Activated naive CD4-positive, alpha-beta T cell treated with anti-CD3 and anti-CD28 coated beads for 36 hours (primary cell): ENCODE results near the gene GABRG3. TPM values are rescaled to one million over a fixed set of nuclear protein-coding genes. Genes with fewer than 3 reads are reported as not detected.

Experiments used
- CTCF ChIA-PET: fragments of 350-600 bp; sonication (Branson Sonifier 250); formaldehyde crosslinking; loops from one replicate; lab custom pipeline; 2021; ENCODE audit warnings: antibody characterized with exemption; lab: Charles Lee
- DNase-seq: peaks from one replicate; pipeline ENCODE4 v3.0.0-alpha.2; 2020
- H3K27ac Mint-ChIP-seq: one replicate; pipeline ENCODE4 v1.8.0; 2021; ENCODE audit warnings: mild to moderate bottlenecking, mixed read lengths
- H3K27me3 Mint-ChIP-seq: one replicate; pipeline ENCODE4 v1.8.0; 2021; ENCODE audit warnings: low read depth, mixed read lengths
- H3K36me3 Mint-ChIP-seq: one replicate; pipeline ENCODE4 v1.8.0; 2021; ENCODE audit warnings: low read depth, mixed read lengths
- H3K4me1 Mint-ChIP-seq: one replicate; pipeline ENCODE4 v1.8.0; 2021; ENCODE audit warnings: low read depth, mixed read lengths
- H3K4me3 Mint-ChIP-seq: one replicate; pipeline ENCODE4 v1.8.0; 2021; ENCODE audit warnings: mild to moderate bottlenecking, moderate library complexity, mixed read lengths
- H3K9me3 Mint-ChIP-seq: one replicate; pipeline ENCODE4 v1.8.0; 2021; ENCODE audit warnings: mixed read lengths
- intact Hi-C: fragments of 100-400 bp; cut with micrococcal nuclease; formaldehyde crosslinking; loops from one replicate; pipeline ENCODE4 v1.15.1; 2023
- total RNA-seq, 2 experiments: library from RNA; stranded (reverse); gene quantifications; one replicate each; pipeline ENCODE4 v1.2.3, GENCODE V29; 2021

GABRG3 gene
- total RNA-seq, 2 experiments from 2014 or later: not detected

DNA sequence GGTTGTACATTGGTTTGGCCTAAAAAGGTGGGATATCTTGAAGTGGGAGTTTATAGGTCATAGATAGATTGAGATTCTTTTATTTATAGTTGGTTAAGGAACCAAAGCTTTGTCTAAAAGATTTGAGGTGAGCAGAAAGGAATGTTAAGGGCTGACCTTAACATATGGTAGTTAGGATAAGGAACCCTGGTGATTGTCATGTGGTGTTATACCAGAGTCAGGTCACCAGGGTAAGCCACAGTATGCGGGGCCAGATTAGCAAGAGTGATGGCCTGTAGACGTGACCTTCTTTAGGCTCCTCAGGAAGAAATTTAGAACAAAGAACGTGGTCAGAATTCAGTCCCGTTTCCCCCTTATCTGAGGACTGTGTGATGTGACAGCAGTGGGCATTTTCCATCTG lies 249.2 kb downstream of the GABRG3 start:
- intact Hi-C loops: no loop called here

DNA sequence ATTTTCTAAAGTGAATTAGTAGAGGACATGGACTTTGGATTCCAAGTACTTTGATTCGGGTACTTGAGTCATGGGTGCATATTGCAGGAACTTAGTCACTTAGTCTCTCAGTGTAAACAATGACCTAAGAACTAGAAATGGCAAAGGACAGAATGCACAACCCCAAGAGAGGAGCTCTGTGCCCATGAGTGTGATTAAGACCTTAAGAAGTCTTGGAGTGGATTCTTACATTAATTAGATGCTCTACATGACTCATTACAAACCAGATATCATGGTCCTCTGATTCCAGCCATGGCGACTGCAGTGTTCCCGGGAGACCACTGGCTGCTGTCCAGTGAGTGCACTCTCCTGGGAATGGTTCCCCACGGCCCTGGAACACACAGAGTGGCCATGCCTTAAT lies 251.5 kb downstream of the GABRG3 start:
- peaks cover 4% of the 10 kb centered on the region for H3K9me3 Mint-ChIP-seq
- no peak overlapping the region for H3K27ac Mint-ChIP-seq
- H3K27me3 Mint-ChIP-seq: no peaks in the 10 kb centered on the region
- no peak for DNase-seq
- H3K4me3 Mint-ChIP-seq: no peak overlapping the region
- H3K4me1 Mint-ChIP-seq: no peaks in the 10 kb centered on the region
- no peaks in the 10 kb centered on the region for H3K36me3 Mint-ChIP-seq
- CTCF ChIA-PET: no interaction called here
- intact Hi-C loops: no loop called here

More for the DNA sequence above, 249.2 kb downstream of the GABRG3 start:
- H3K27me3 Mint-ChIP-seq: no peaks in the 10 kb centered on the region
- H3K27ac Mint-ChIP-seq: no peak overlapping the region
- no peak for DNase-seq
- no peaks in the 10 kb centered on the region for H3K4me1 Mint-ChIP-seq
- no peaks in the 10 kb centered on the region for H3K36me3 Mint-ChIP-seq
- no peak overlapping the region for H3K4me3 Mint-ChIP-seq
- H3K9me3 Mint-ChIP-seq: peaks cover 2% of the 10 kb centered on the region
- CTCF ChIA-PET: no interaction called here

DNA sequence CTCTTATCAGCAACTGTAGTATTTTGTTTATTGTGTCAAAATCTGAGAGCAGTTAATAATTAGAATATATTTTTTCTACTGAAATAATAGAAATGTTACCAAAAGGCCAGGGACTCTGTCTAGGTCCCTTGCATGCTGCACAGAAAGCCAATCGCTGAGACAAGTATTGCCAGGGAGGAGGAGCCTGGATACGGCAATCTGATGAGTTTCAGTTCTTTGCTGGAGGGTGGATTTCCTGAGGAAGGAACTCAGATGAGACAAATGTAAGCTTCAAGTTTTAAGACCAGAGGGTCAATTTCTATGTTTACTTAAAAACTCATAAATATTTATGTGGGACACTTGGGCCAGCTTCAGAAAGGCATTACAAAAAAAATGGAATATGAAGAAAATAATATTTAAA lies 252.2 kb downstream of the GABRG3 start:
- peaks cover 3% of the 10 kb centered on the region for H3K9me3 Mint-ChIP-seq
- no peak for DNase-seq
- H3K27me3 Mint-ChIP-seq: no peaks in the 10 kb centered on the region
- CTCF ChIA-PET: no interaction called here
- no peaks in the 10 kb centered on the region for H3K36me3 Mint-ChIP-seq
- no peak overlapping the region for H3K4me3 Mint-ChIP-seq
- H3K27ac Mint-ChIP-seq: no peak overlapping the region
- no peaks in the 10 kb centered on the region for H3K4me1 Mint-ChIP-seq
- intact Hi-C loops: no loop called here

DNA sequence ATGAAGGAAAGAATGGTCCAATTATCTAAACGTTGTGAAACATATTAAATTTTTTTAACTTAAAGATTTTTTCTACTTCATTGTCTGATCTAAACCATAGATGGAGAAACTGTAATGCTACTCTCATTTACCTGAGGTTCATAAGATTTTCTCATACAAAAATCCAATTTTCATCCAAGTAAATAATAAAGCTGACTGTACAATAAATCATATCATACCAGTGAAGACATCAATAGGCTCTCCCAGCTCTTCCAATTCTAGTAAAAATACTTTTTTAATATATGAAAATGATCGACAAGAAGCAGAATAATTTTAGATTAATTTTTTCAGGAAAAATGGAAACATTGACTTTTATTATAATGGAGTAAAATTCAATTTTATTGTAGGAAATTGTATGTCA lies 260.8 kb downstream of the GABRG3 start:
- Mint-ChIP-seq H3K9me3 (no peaks in the 10 kb centered on the region), H3K4me3 (no peak overlapping the region), H3K36me3 (no peaks in the 10 kb centered on the region), H3K27ac (no peak overlapping the region), H3K27me3 (no peaks in the 10 kb centered on the region), H3K4me1 (no peaks in the 10 kb centered on the region)
- no peak for DNase-seq
- CTCF ChIA-PET: no interaction called here
- intact Hi-C loops: loop anchor here (10.0 kb wide), 1 partner anchor 57 kb away; no protein-coding TSS in a partner anchor

DNA sequence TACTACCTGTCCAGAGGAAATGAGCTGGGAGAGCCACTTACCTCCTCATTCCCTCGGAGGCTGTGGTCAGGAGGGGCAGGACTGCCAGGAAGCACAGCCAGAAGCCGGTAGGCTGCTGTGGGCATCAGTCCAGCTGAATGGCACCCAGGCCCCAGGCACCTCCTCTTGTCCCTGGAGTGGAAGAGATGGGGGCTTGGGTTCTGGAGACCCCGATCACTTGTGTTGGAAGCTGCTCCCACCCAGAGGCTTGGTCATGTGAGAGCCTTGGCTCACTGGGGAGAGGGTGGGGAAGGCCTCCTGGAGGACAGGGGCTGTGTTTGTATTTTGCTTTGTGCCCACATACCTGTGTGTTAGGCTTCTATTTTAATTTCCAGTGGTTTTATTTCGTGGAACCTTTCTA lies 261.9 kb downstream of the GABRG3 start:
- CTCF ChIA-PET: no interaction called here
- no peaks in the 10 kb centered on the region for H3K36me3 Mint-ChIP-seq

DNA sequence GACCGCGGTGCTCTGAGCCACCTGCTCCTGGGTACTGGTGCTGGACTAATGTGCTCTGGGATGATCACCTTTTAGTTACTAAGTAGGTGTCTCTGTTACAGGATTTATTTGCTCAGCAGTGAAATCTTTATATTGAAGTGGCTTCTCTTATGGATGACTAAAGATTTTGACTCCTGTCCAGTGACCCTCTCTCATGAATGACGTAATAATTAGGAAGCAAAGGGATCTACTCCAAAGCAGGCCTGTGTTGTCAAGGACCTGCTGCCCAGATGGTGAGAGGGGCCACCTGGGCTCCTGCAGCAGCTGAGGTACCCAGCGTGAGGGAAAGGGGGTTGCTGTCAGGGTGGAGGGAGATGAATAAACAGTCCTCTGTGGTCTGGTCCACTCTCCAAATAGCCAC lies 263.6 kb downstream of the GABRG3 start:
- no peaks in the 10 kb centered on the region for H3K27me3 Mint-ChIP-seq
- no peak for DNase-seq
- no peaks in the 10 kb centered on the region for H3K9me3 Mint-ChIP-seq
- CTCF ChIA-PET: no interaction called here
- no peak overlapping the region for H3K4me3 Mint-ChIP-seq
- H3K27ac Mint-ChIP-seq: no peak overlapping the region
- H3K36me3 Mint-ChIP-seq: no peaks in the 10 kb centered on the region
- intact Hi-C loops: loop anchor here (10.0 kb wide), 1 partner anchor 60 kb away; no protein-coding TSS in a partner anchor
- no peaks in the 10 kb centered on the region for H3K4me1 Mint-ChIP-seq

More for the DNA sequence above, 261.9 kb downstream of the GABRG3 start:
- Mint-ChIP-seq H3K4me3 (no peak overlapping the region), H3K9me3 (no peaks in the 10 kb centered on the region), H3K27me3 (no peaks in the 10 kb centered on the region), H3K27ac (no peak overlapping the region), H3K4me1 (no peaks in the 10 kb centered on the region)
- no peak for DNase-seq
- intact Hi-C loops: loop anchor here (10.0 kb wide), 1 partner anchor 58 kb away; no protein-coding TSS in a partner anchor

DNA sequence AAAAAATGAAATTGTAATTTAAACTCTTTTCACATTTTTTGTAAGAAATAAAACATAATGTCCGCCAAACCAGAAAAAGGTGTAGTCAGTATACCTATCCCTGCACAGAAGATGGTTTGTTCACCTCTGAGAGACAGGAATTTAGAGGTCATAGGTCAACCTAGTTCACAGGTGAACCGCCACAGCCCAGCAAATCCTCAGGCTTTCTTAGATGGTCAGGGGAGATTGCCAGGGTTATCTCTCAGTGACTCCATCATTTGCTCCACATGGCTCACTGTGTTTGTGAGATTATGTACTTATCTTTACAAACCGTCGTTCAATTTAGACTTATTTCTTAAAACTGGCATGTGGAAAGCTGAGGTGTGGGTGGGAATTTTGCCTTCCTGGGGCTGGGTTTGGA lies 264.2 kb downstream of the GABRG3 start:
- Mint-ChIP-seq H3K36me3 (no peaks in the 10 kb centered on the region), H3K9me3 (no peaks in the 10 kb centered on the region), H3K27me3 (no peaks in the 10 kb centered on the region), H3K4me1 (no peaks in the 10 kb centered on the region), H3K4me3 (no peak overlapping the region), H3K27ac (no peak overlapping the region)
- intact Hi-C loops: loop anchor here (10.0 kb wide), 1 partner anchor 60 kb away; no protein-coding TSS in a partner anchor
- no peak for DNase-seq
- CTCF ChIA-PET: no interaction called here

DNA sequence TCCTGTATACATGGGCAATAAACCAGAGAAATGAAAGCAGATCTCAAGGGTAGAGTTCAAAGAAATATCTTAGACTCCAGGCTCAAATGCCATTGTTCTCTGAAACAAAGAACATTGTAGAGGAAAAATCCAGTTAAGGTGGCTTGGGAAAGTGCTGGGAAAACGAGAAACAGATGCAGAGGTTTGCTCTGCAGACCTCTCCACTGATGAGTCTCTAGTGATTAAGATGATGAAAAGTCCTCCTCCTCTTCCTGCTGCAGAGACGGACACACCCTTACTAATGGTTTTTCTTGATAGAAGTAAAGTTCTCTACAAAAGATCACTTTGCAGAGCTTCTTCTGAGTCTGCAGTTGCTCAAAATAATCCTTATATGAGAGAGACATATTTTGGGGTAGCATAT lies 264.7 kb downstream of the GABRG3 start:
- Mint-ChIP-seq H3K4me1 (no peaks in the 10 kb centered on the region), H3K36me3 (no peaks in the 10 kb centered on the region), H3K27ac (no peak overlapping the region), H3K9me3 (no peaks in the 10 kb centered on the region), H3K27me3 (no peaks in the 10 kb centered on the region), H3K4me3 (no peak overlapping the region)
- DNase-seq: no peak
- intact Hi-C loops: loop anchor here (10.0 kb wide), 1 partner anchor 61 kb away; no protein-coding TSS in a partner anchor
- CTCF ChIA-PET: no interaction called here

DNA sequence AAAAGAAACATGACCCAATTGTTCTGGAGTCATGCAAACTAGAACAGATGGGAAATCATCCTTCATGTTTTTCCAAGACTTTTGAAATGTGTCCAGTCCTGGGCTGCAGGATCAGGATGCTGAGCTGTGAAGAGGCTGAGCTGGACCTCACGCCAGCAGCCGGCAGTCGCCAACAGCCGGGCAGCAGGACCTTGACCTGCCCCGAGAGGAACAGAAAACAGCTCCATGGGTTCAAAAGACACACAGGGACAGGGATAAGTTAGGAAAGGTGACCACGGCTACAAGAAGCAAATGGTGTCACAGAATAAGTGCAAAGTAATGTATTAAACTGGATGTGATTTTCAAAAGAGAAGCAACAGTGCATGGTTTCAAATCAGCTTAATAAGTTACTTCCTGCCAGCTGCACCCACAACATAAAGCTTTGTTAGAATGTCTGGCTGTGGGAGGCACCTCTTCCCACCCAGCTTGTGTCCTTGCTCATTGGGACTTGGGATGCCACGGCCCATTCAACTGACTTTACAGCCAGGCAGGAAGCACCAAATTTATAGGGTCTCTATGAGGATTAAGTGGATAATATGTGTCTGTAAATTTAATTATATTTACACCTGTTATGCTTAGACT lies 266.4 kb downstream of the GABRG3 start:
- H3K36me3 Mint-ChIP-seq: no peaks in the 10 kb centered on the region
- no peak overlapping the region for H3K27ac Mint-ChIP-seq
- no peaks in the 10 kb centered on the region for H3K27me3 Mint-ChIP-seq
- no peaks in the 10 kb centered on the region for H3K9me3 Mint-ChIP-seq
- intact Hi-C loops: loop anchor here (10.0 kb wide), 1 partner anchor 63 kb away; no protein-coding TSS in a partner anchor
- CTCF ChIA-PET: no interaction called here
- DNase-seq: no peak
- H3K4me3 Mint-ChIP-seq: no peak overlapping the region
- H3K4me1 Mint-ChIP-seq: no peaks in the 10 kb centered on the region

DNA sequence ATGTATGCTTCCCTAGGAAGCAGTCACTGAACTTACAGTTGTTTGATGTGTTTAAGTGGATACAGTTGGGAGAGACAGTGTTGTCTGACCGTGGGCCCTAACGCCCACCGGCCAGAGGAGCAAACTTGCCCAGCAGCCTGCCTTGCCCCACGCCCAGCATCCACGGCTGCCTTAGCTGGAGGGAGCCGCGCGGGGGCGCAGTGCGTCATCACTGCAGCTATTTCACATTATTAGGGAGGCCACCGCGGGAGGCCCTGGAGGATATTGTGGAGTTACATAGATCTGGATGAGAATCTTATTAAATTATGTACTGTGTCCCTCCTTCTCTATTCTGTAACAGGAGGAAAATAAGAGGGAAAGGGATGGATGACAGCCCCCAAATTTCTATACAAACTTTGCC lies 267.2 kb downstream of the GABRG3 start:
- H3K27me3 Mint-ChIP-seq: no peaks in the 10 kb centered on the region
- intact Hi-C loops: loop anchor here (10.0 kb wide), 1 partner anchor 63 kb away; no protein-coding TSS in a partner anchor
- H3K4me1 Mint-ChIP-seq: no peaks in the 10 kb centered on the region
- DNase-seq: no peak
- H3K9me3 Mint-ChIP-seq: no peaks in the 10 kb centered on the region
- no peak overlapping the region for H3K27ac Mint-ChIP-seq
- H3K36me3 Mint-ChIP-seq: no peaks in the 10 kb centered on the region
- CTCF ChIA-PET: no interaction called here
- H3K4me3 Mint-ChIP-seq: no peak overlapping the region

DNA sequence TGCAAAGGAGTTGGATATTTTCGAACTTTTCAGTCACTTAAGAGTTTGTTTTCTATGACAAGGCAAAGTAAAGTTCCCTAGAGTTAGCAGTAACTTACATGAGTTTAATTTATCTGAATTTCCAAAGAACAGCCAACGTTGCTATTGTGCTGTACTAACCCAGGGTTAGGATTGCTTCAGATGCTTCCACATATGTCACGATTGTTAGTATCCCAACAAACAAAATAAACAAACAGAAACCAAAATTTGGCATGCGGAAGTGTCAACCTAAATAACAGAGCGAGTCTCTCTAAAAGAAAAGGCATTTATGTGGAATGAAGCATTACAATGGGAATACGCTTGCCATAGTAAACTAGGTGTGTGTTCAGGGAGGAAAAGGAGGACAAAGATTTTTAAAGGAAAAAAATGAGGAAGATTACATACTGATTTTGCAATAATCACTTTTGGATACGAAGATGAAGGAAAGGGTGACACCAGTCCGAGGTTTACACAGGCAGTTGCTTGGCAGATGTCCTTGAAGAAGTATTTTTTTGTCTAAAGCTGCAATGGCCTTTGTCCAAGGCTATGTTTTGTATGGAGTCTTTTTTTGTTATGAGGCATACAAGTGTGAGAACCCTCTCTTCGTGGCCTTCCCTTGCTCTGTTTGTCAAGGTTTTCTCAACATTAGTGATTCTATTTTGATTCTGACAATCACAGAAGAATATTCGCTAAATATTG lies 267.9 kb downstream of the GABRG3 start:
- no peaks in the 10 kb centered on the region for H3K27me3 Mint-ChIP-seq
- H3K36me3 Mint-ChIP-seq: no peaks in the 10 kb centered on the region
- intact Hi-C loops: loop anchor here (10.0 kb wide), 1 partner anchor 64 kb away; no protein-coding TSS in a partner anchor

DNA sequence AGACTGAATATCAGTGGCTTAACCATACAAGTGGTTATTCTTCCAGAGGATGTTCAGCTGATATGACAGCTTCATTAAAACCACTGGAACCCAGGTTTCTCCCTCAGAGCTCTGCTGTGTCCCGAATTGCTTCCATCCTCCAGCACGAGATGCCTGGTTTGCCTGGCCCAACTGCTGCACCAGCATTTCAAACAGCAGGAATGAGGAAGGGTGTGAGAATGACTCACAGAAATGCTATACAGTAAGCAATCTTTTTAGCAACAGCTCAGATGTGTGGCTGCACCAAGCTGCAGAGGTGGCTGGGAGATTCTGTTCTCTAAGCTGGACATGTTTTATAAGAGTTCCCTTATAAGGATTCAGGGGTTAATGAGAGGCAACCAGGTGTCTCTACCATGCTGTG lies 271.0 kb downstream of the GABRG3 start:
- no peaks in the 10 kb centered on the region for H3K36me3 Mint-ChIP-seq
- no peaks in the 10 kb centered on the region for H3K4me1 Mint-ChIP-seq
- no peak overlapping the region for H3K4me3 Mint-ChIP-seq
- H3K9me3 Mint-ChIP-seq: peaks cover 6% of the 10 kb centered on the region
- H3K27me3 Mint-ChIP-seq: no peaks in the 10 kb centered on the region
- H3K27ac Mint-ChIP-seq: no peak overlapping the region
- DNase-seq: no peak
- CTCF ChIA-PET: no interaction called here
- intact Hi-C loops: no loop called here

More for the DNA sequence above, 267.9 kb downstream of the GABRG3 start:
- peaks cover under 1% of the 10 kb centered on the region for H3K9me3 Mint-ChIP-seq
- H3K4me3 Mint-ChIP-seq: no peak overlapping the region
- no peaks in the 10 kb centered on the region for H3K4me1 Mint-ChIP-seq
- CTCF ChIA-PET: no interaction called here
- no peak overlapping the region for H3K27ac Mint-ChIP-seq
- DNase-seq: no peak

DNA sequence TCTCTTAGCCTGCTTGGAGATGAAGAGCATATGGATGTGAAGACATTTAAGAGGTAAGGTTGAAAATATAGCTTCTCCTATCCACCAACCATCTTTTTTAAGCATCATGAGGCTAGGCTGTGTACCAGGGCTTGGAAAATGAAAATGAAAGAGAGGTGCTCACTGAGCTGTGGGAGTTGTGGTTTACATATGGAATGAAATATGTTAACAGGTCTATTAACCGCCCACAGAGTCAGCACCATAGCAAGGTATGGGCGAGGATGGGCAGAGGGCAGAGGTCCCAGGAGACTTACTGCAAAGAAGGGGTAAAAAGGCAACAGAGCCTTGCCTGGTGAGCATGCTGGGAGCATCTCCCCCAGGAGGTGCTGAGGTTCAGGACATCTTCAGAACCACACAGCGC lies 273.1 kb downstream of the GABRG3 start:
- DNase-seq: no peak
- Mint-ChIP-seq H3K36me3 (no peaks in the 10 kb centered on the region), H3K9me3 (peaks cover 6% of the 10 kb centered on the region), H3K4me1 (no peaks in the 10 kb centered on the region), H3K27me3 (no peaks in the 10 kb centered on the region), H3K4me3 (no peak overlapping the region), H3K27ac (no peak overlapping the region)
- intact Hi-C loops: no loop called here
- CTCF ChIA-PET: no interaction called here
